ENCODE results near the gene MOB2.

The MOB2 gene

GRCh38 chr11:1468473-1469066 lies 18.0 kb downstream of the MOB2 start:
- Mint-ChIP-seq H3K27ac (no peak overlapping the region), H3K4me3 (no peak overlapping the region), H3K27me3 (ENCODE audit: low read depth) (no peaks in the 10 kb centered on the region), H3K4me1 (ENCODE audit: low read depth) (no peaks in the 10 kb centered on the region), H3K36me3 (ENCODE audit: low read depth) (no peaks in the 10 kb centered on the region), H3K9me3 (no peaks in the 10 kb centered on the region)

GRCh38 chr11:1468002-1468401 lies 18.6 kb downstream of the MOB2 start:
- no peak overlapping the region for H3K27ac Mint-ChIP-seq
- no peaks in the 10 kb centered on the region for H3K9me3 Mint-ChIP-seq
- H3K36me3 Mint-ChIP-seq (ENCODE audit: low read depth) = no peaks in the 10 kb centered on the region
- no peaks in the 10 kb centered on the region for H3K27me3 Mint-ChIP-seq (ENCODE audit: low read depth)
- H3K4me1 Mint-ChIP-seq (ENCODE audit: low read depth) = no peaks in the 10 kb centered on the region
- no peak overlapping the region for H3K4me3 Mint-ChIP-seq

DNA sequence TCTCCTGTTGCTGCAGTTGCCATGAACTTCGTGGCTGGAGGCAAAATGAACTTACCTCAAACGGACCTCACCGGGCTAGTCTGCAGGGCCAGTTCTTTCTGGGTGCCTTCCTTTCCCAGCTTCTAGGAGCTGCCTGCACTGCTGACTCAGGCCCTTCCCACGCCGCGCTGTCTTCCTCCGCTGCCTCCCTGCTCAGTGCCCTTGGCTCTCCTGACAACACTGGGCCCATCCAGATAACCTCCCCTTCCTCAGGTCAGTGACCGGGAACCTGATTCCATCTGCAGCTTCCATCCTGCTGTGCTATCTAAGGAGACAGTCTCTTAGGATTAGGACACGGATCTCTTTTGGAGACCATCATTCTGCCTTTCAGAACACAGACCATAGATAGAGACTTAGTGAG lies 19.3 kb downstream of the MOB2 start:
- Mint-ChIP-seq H3K4me1 (ENCODE audit: low read depth) (no peaks in the 10 kb centered on the region), H3K27me3 (ENCODE audit: low read depth) (no peaks in the 10 kb centered on the region), H3K27ac (no peak overlapping the region), H3K4me3 (no peak overlapping the region), H3K36me3 (ENCODE audit: low read depth) (no peaks in the 10 kb centered on the region), H3K9me3 (no peaks in the 10 kb centered on the region)

DNA sequence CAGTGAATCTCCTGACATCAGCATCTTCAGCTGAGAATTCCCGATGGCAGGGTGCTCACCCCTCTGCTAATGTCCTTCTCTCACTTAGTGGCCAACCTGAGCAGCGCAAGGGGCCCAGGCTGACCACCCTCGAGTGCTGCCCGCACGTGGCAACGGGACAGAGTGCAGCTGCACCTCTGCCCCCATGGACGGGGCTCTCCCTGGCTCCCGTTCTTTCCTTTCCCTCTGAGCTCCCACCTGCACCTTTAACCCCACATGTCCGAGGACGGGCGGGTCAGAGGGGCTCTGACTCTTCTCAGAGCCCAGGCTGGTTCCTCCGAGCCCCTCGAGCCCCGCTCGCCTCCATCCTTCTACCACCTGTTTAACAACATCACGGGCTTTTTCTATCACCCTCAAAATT lies 19.8 kb downstream of the MOB2 start:
- Mint-ChIP-seq H3K36me3 (ENCODE audit: low read depth) (no peaks in the 10 kb centered on the region), H3K27ac (no peak overlapping the region), H3K4me1 (ENCODE audit: low read depth) (no peaks in the 10 kb centered on the region), H3K27me3 (ENCODE audit: low read depth) (no peaks in the 10 kb centered on the region), H3K9me3 (no peaks in the 10 kb centered on the region), H3K4me3 (no peak overlapping the region)

DNA sequence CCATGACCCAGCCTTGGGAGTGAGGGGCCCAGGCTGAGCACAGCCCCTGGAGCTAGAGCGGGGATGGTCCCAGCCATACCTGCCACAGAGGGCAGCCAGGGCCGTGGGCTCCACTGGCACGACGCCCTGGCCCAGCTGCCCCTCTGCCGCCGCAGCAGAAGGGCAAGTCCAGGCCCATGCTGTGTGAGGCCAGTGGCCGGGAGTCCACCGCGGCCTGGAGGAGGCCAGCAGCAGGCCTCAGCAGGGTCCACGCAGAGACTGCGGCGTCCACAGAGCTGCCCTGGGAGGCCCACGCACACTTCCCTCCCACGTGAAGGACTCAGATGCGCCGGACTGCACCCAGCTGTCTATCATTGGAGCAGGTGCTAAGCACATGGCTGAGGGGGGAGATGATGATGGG lies 23.5 kb downstream of the MOB2 start:
- no peak overlapping the region for H3K4me3 Mint-ChIP-seq
- H3K27me3 Mint-ChIP-seq (ENCODE audit: low read depth) = no peaks in the 10 kb centered on the region
- no peaks in the 10 kb centered on the region for H3K36me3 Mint-ChIP-seq (ENCODE audit: low read depth)
- no peaks in the 10 kb centered on the region for H3K4me1 Mint-ChIP-seq (ENCODE audit: low read depth)
- no peaks in the 10 kb centered on the region for H3K9me3 Mint-ChIP-seq
- H3K27ac Mint-ChIP-seq = no peak overlapping the region

GRCh38 chr11:1462698-1462975 lies 23.9 kb downstream of the MOB2 start:
- Mint-ChIP-seq H3K27ac (no peak overlapping the region), H3K36me3 (ENCODE audit: low read depth) (no peaks in the 10 kb centered on the region), H3K4me1 (ENCODE audit: low read depth) (no peaks in the 10 kb centered on the region)

GRCh38 chr11:1461826-1462697 lies 24.5 kb downstream of the MOB2 start:
- no peak overlapping the region for H3K27ac Mint-ChIP-seq

More at GRCh38 chr11:1462698-1462975, 23.9 kb downstream of the MOB2 start:
- Mint-ChIP-seq H3K9me3 (no peaks in the 10 kb centered on the region), H3K4me3 (no peak overlapping the region), H3K27me3 (ENCODE audit: low read depth) (no peaks in the 10 kb centered on the region)

GRCh38 chr11:1460986-1461825 lies 25.4 kb downstream of the MOB2 start:
- Mint-ChIP-seq H3K27ac (no peak overlapping the region), H3K27me3 (ENCODE audit: low read depth) (no peaks in the 10 kb centered on the region), H3K4me3 (no peak overlapping the region), H3K36me3 (ENCODE audit: low read depth) (no peaks in the 10 kb centered on the region), H3K9me3 (no peaks in the 10 kb centered on the region), H3K4me1 (ENCODE audit: low read depth) (no peaks in the 10 kb centered on the region)

More at GRCh38 chr11:1461826-1462697, 24.5 kb downstream of the MOB2 start:
- H3K4me3 Mint-ChIP-seq = no peak overlapping the region
- no peaks in the 10 kb centered on the region for H3K27me3 Mint-ChIP-seq (ENCODE audit: low read depth)
- H3K9me3 Mint-ChIP-seq = no peaks in the 10 kb centered on the region
- no peaks in the 10 kb centered on the region for H3K36me3 Mint-ChIP-seq (ENCODE audit: low read depth)
- H3K4me1 Mint-ChIP-seq (ENCODE audit: low read depth) = no peaks in the 10 kb centered on the region

- Mint-ChIP-seq H3K4me3 (no peak overlapping the region), H3K4me1 (ENCODE audit: low read depth) (no peaks in the 10 kb centered on the region), H3K27me3 (ENCODE audit: low read depth) (no peaks in the 10 kb centered on the region), H3K27ac (no peak overlapping the region), H3K36me3 (ENCODE audit: low read depth) (no peaks in the 10 kb centered on the region), H3K9me3 (no peaks in the 10 kb centered on the region)
Measured at GRCh38 chr11:1460396-1460985, 26.1 kb downstream of the MOB2 start.

- no peaks in the 10 kb centered on the region for H3K9me3 Mint-ChIP-seq
- H3K27me3 Mint-ChIP-seq (ENCODE audit: low read depth) = no peaks in the 10 kb centered on the region
- H3K4me3 Mint-ChIP-seq = no peak overlapping the region
- H3K27ac Mint-ChIP-seq = no peak overlapping the region
- no peaks in the 10 kb centered on the region for H3K36me3 Mint-ChIP-seq (ENCODE audit: low read depth)
- H3K4me1 Mint-ChIP-seq (ENCODE audit: low read depth) = no peaks in the 10 kb centered on the region
Measured at GRCh38 chr11:1459764-1460395, 26.7 kb downstream of the MOB2 start.

GRCh38 chr11:1459219-1459575 lies 27.4 kb downstream of the MOB2 start:
- Mint-ChIP-seq H3K4me3 (no peak overlapping the region), H3K4me1 (ENCODE audit: low read depth) (no peaks in the 10 kb centered on the region), H3K36me3 (ENCODE audit: low read depth) (no peaks in the 10 kb centered on the region), H3K9me3 (no peaks in the 10 kb centered on the region), H3K27me3 (ENCODE audit: low read depth) (no peaks in the 10 kb centered on the region), H3K27ac (no peak overlapping the region)

DNA sequence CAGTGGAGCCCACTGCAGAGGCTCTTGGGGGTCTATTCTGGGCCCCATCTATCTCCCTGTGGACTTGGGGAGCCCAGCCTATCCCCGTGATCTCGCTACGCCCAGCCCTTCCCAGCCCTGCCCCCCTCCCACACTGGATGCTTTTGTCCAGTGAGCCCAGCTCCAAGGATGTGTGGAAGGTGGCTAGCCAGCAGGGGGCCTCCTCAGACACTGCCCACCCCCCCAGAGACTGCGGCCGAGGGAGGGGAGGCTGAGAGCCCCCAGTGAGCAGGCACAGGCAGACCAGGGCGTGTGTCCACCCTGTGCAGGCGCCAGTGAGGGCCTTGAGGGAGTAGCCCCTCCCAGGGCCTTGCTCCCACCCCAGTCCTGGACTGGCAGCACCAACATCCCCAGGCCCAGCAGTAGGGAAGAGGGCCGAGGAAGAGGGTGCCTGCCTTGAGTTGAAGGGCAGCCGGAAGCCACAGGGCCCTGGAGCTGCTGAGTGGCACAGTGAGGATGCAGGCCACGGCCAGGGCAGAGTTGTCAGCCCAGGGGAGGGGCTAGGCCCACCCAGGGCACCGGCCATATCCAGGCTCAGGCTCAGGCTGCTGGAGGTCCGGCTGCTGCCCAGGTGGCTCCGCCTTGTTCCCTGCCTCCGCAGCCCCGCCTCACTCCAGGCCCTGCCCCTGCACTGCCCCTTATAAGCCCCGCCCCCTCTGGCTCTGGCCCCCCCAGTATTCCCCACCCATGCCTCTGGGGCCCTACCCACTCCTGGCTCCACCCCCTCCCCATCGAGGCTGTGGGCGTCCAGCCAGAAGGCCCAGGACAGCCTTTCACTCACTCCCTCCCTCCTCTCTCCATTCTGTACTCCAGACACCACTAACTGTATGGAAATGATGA lies 28.0 kb downstream of the MOB2 start:
- Mint-ChIP-seq H3K9me3 (no peaks in the 10 kb centered on the region), H3K27me3 (ENCODE audit: low read depth) (no peaks in the 10 kb centered on the region), H3K36me3 (ENCODE audit: low read depth) (no peaks in the 10 kb centered on the region), H3K27ac (no peak overlapping the region), H3K4me3 (no peak overlapping the region), H3K4me1 (ENCODE audit: low read depth) (no peaks in the 10 kb centered on the region)

GRCh38 chr11:1457856-1458255 lies 28.7 kb downstream of the MOB2 start:
- no peaks in the 10 kb centered on the region for H3K9me3 Mint-ChIP-seq
- H3K36me3 Mint-ChIP-seq (ENCODE audit: low read depth) = no peaks in the 10 kb centered on the region
- no peak overlapping the region for H3K4me3 Mint-ChIP-seq
- H3K27ac Mint-ChIP-seq = no peak overlapping the region
- H3K27me3 Mint-ChIP-seq (ENCODE audit: low read depth) = no peaks in the 10 kb centered on the region
- H3K4me1 Mint-ChIP-seq (ENCODE audit: low read depth) = no peaks in the 10 kb centered on the region

DNA sequence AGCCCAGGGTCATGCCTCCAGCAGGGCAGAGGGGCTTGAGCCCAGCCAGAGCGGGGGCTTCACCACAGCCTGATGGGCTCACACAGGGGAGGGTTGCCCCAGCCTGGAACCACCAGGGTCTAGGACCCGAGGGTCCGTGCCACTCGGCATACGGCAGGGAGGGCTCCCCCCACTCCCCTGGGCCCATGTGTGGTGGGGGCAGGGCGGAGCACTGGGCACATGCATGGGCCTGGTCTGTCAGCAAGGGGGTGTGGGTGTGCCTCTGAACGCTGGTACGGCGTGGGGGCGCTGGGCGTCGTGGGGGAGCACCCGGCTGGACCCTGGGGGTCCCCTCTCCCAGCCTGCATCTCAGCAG lies 29.3 kb downstream of the MOB2 start:
- H3K4me1 Mint-ChIP-seq (ENCODE audit: low read depth) = no peaks in the 10 kb centered on the region
- H3K27ac Mint-ChIP-seq = no peak overlapping the region
- no peaks in the 10 kb centered on the region for H3K9me3 Mint-ChIP-seq

More for the DNA sequence above, 29.3 kb downstream of the MOB2 start:
- Mint-ChIP-seq H3K27me3 (ENCODE audit: low read depth) (no peaks in the 10 kb centered on the region), H3K4me3 (no peak overlapping the region), H3K36me3 (ENCODE audit: low read depth) (no peaks in the 10 kb centered on the region)
